GM12873 (cell line): Measurements from ENCODE around the gene SYT14.

Experiments
- TF ChIP-seq, protein P1 (sequence below): IDR thresholded peaks from 2 replicates; pipeline ENCODE4 v1.5.1; 2012; ENCODE audit warnings: low read depth, mild to moderate bottlenecking, moderate library complexity, low read length, control low read depth; ENCODE audit not compliant: insufficient read depth; ENCODE audit errors: missing control alignments

SYT14 gene

DNA sequence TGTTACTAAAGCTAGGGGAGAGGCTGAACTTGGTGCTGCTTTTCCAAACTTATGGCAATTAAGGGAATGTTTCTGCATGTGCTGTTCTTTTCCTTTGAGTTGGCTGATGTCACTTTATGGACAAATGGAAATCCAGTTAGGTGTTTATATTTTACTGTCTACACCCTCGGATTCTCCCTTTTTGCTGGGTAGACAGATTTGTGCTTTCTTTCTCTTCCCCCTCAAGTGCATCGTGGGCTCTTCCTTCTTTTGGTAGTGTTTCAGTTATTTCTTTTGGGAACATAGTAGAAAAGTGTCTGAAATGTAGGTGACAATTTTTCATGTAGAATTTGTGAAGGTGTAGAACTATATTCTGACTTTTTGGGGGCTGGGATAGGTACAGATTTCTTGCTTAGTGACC, 22.9 kb downstream of the SYT14 start:
- TF ChIP-seq, protein P1, sequence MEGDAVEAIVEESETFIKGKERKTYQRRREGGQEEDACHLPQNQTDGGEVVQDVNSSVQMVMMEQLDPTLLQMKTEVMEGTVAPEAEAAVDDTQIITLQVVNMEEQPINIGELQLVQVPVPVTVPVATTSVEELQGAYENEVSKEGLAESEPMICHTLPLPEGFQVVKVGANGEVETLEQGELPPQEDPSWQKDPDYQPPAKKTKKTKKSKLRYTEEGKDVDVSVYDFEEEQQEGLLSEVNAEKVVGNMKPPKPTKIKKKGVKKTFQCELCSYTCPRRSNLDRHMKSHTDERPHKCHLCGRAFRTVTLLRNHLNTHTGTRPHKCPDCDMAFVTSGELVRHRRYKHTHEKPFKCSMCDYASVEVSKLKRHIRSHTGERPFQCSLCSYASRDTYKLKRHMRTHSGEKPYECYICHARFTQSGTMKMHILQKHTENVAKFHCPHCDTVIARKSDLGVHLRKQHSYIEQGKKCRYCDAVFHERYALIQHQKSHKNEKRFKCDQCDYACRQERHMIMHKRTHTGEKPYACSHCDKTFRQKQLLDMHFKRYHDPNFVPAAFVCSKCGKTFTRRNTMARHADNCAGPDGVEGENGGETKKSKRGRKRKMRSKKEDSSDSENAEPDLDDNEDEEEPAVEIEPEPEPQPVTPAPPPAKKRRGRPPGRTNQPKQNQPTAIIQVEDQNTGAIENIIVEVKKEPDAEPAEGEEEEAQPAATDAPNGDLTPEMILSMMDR, result no peak

DNA sequence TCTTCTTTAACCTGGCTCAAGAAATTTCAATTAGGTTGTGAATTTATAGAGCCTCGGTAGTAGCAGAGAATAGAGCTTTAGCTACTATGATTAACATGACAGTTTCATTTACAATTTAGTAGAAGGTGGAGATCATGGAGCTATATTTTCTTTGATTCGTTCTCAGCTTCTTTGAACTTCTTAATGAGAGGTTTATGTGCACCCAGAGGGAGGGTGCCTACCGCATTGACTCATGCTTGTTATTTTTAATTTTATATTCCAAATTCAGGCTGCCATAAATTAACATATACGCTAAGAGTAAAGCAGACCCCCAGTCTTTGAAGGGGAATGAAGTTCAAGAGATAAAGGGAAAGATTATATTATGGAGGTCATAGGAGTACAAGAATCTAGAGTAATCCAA, 24.4 kb downstream of the SYT14 start:
- TF ChIP-seq, protein P1, result no peak

DNA sequence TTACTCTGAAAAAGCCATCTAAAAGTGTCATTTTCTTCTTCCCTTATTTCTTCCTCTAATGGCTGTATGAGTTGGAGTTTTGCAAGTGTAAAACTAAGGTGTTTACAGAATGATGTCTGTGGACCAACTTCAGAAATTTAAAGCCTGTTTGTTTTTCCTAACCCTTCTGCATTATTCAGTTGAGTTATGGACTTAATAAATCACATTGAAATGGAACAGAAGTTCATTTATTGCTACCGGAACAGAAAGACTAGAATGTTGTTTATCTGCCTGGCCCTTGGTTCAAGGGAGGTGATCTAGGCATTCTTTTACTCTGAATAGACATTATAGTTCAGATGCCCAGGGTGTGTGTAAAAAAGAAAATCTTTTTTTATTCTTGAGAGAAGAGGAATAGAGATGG, 24.8 kb downstream of the SYT14 start:
- TF ChIP-seq, protein P1, result no peak

DNA sequence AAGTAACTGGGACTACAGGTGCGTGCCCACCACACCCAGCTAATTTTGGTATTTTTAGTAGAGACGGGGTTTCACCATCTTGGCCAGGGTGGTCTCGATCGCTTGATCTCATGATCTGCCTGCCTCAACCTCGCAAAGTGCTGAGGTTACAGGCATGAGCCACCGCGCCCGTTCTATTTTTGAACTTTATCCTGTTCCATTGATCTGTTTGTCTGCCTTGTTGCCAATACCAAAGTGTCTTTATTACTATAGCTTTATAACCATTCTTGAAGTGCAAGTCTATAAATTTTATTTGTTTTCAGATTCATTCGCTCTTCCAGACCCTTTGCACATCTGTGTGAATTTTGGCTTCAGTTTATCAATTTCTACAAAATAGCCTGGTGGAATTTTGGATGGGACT, 28.0 kb downstream of the SYT14 start:
- TF ChIP-seq, protein P1, result no peak

DNA sequence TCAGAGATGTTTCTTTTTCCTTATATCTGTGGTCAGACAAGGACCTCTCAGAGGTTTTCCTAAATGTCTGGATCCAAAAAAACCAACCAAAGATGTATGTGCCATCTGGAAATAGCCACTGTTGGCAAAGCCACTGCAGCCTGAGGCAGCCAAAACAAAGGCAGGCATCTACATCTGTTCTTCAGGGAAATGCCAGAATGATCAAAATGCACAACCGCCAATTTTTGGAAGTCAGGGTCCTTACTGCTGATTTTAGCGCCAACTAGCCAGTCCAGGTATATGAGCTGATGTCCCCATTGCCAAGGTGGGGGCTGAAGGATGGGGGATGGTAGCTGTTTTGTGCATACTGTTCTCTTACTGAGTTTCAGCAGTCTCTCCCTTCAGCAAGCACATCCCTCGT, 45.9 kb downstream of the SYT14 start:
- TF ChIP-seq, protein P1, result no peak

DNA sequence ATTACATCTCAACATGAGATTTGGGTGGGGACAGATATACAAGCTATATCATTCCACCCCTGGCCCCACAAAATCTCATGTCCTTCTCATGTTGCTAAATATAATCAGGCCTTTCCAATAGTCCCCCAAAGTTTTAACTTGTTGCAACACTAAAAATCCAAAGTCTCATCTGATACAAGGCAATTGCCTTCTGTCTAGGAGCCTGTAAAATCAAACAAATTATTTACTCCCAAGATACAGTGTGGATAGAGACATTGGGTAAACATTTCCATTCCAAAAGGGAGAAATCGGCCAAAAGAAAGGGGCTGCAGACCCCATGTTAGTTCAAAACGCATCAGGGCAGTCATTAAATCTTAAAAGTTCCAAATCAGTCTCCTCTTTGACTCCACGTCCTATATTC, 47.0 kb downstream of the SYT14 start:
- TF ChIP-seq, protein P1, result no peak

DNA sequence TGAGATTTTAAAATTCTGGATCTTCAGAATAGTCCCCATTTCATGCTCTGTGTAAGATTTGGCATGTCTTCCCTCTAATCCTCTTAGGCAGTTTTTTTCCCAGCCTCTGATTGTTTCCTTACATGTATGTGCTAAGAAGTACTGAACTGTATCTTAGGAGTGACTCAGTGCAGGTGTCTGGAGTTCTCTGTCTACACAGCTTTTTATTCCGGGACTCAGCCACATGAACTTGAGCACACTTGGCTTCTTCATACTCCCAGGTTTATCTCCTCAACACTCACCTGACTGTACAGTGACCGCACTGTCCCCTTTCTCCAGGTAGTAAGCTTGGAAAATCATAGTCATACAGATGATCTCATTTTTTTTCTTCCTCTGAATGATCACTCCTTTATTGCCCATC, 50.7 kb downstream of the SYT14 start:
- TF ChIP-seq, protein P1, result no peak

DNA sequence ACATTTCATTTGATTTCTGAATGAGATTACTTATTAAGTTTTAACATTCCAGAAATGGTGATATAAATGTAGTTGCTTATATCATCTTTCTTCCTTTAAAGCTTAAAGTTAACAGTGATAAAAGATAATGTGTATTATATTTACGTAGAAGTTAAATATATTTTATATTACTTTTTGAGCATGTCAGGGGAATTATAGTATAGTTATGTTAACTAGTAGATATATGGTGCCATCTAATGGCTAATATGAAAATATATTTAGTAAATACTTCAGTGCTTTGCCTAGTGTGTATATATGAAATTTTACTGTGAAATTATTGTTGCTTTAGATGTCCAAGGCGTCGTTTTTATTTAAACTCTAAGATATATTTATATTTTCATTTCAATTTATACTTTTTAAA, 51.5 kb downstream of the SYT14 start:
- TF ChIP-seq, protein P1, result no peak
